K562 (cell line): Measurements from ENCODE around the gene SLC5A11. TPM values are rescaled to one million over a fixed set of nuclear protein-coding genes. Genes with fewer than 3 reads are reported as not detected.

Experiments
- ARHGAP35 ChIP-seq: fragments of 450-650 bp; IDR thresholded peaks from 2 replicates; pipeline ENCODE4 v1.6.1; 2018; ENCODE audit not compliant: partially characterized antibody
- CBX8 ChIP-seq: fragments of 200-600 bp; sonication (generic); IDR thresholded peaks from 2 replicates; pipeline ENCODE4 v1.6.1; 2012; ENCODE audit warnings: borderline replicate concordance, mixed run types, low read depth, mild to moderate bottlenecking, moderate library complexity, mixed read lengths, low read length, control low read depth, inconsistent platforms; ENCODE audit not compliant: poor library complexity, severe bottlenecking; ENCODE audit errors: extremely low read depth
- CLOCK ChIP-seq: fragments of 250-450 bp; sonication (Bioruptor Pico); IDR thresholded peaks from 2 replicates; pipeline ENCODE4 v1.4.0; 2020; ENCODE audit warnings: mild to moderate bottlenecking, moderate library complexity, borderline replicate concordance
- ELK3 ChIP-seq: fragments of 450-650 bp; formaldehyde crosslinking; IDR thresholded peaks from 2 replicates; pipeline ENCODE4 v1.4.0; 2020; ENCODE audit warnings: mild to moderate bottlenecking
- FIP1L1 ChIP-seq: fragments of 200-400 bp; formaldehyde crosslinking; IDR thresholded peaks from 2 replicates; pipeline ENCODE4 v1.6.1; 2018; ENCODE audit warnings: mild to moderate bottlenecking, low read depth, low read length; ENCODE audit not compliant: poor library complexity, severe bottlenecking
- FOXJ3 ChIP-seq: sonication (generic); formaldehyde crosslinking; IDR thresholded peaks from 2 replicates; pipeline ENCODE4 v1.4.0; 2020; ENCODE audit warnings: mild to moderate bottlenecking, missing genetic modification reagents
- MEF2D ChIP-seq: conservative IDR thresholded peaks from 2 replicates; pipeline ENCODE4 v1.6.1; 2016; ENCODE audit warnings: low read depth, missing genetic modification characterization, missing compliant biosample characterization
- NELFE ChIP-seq: IDR thresholded peaks from 2 replicates; pipeline ENCODE4 v1.6.1; 2011; ENCODE audit warnings: mild to moderate bottlenecking; ENCODE audit not compliant: insufficient read depth, insufficient read length
- NFE2 ChIP-seq: IDR thresholded peaks from 2 replicates; pipeline ENCODE4 v1.6.1; 2014; ENCODE audit warnings: antibody characterized with exemption, low read depth
- ZBTB26 ChIP-seq: fragments of 450-650 bp; formaldehyde crosslinking; IDR thresholded peaks from 2 replicates; pipeline ENCODE4 v1.4.0; 2022; ENCODE audit warnings: missing genetic modification characterization
- ZNF121 ChIP-seq: sonication (generic); formaldehyde crosslinking; conservative IDR thresholded peaks from 2 replicates; pipeline ENCODE4 v1.8.0; 2022; ENCODE audit warnings: missing genetic modification reagents
- ZNF561 ChIP-seq: fragments of 450-650 bp; formaldehyde crosslinking; conservative IDR thresholded peaks from 2 replicates; pipeline ENCODE4 v1.4.0; 2020; ENCODE audit warnings: mild to moderate bottlenecking, moderate library complexity
- polyA plus RNA-seq, 8 experiments: library from polyadenylated mRNA; depleted of rRNA in 4 of 8; stranded (reverse) in 5 of 8; unstranded in 3 of 8; fragments of >200 nt; fragmentation: Nextera tagmentation in 2 of 8; fragmentation: Illumina TruSeq in 1 of 8; extraction: Ambion mirVana in 2 of 8; extraction: Trizol in 1 of 8; gene quantifications; 2 replicates each; pipeline versions ENCODE4 v1.2.1 to v1.2.3, GENCODE V29; 2011 to 2014; ENCODE audit warnings: inconsistent platforms in 1 of 8, missing spikeins in 1 of 8
- total RNA-seq, 7 experiments: library from RNA; depleted of rRNA in 6 of 7; stranded (reverse); fragments of >200 nt in 6 of 7; fragmentation: Illumina TruSeq in 2 of 7; extraction: Trizol in 2 of 7; gene quantifications; 2 replicates each; pipeline versions ENCODE4 v1.2.1 to v1.2.3, GENCODE V29; 2011 to 2021; ENCODE audit warnings: low replicate concordance in 1 of 7
- TF ChIP-seq, protein P1 (sequence below), 2 experiments: IDR thresholded peaks; 2 replicates each; pipeline ENCODE4 v1.6.1; 2012; ENCODE audit warnings: improper control_type of control experiment in 2 of 2, low read depth in 2 of 2, low read length in 2 of 2, borderline replicate concordance in 1 of 2
- TF ChIP-seq, protein P2 (sequence below): fragments of 450-650 bp; formaldehyde crosslinking; IDR thresholded peaks from 2 replicates; pipeline ENCODE4 v1.4.0; 2020; ENCODE audit warnings: mild to moderate bottlenecking, mixed read lengths

The SLC5A11 gene
- total and polyA plus RNA-seq, 9 of the 15 experiments (the other 6 are each of a cell fraction or from before 2014, with no cell fraction given): 0.04 to 0.25 (median 0.11) TPM; not detected in 3

DNA sequence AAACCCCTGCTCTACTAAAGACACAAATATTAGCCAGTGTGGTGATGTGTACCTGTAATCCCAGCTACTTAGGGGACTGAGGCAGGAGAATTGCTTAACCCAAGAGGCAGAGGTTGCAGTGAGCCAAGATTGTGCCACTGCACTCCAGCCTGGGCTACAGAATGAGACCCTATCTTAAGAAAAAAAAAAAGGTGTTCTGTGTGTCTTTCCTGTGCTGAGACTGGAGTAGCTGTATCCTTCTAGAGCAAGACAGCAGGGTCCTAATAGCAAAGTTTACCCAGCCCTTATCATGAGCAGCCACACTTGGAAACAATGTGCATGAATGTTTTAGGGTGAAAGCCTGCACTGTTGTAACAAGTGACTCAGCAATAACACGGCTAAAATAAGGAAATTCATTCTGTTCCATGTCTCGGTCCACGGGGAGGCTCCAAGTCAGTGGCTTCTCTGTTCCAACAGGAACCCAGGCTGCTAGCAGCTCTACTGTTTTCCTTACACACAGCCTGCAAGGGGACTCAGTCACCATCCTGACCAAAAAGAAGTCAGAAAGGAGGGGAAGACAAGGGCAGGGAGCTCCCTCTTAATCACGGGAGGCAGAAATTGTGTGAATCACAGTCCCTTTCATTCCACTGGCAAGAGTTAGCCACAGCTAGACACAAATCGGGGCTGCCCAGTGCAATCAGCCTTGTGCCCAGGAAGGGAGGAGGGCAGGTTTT lies 7.1 kb upstream of the SLC5A11 start (continued):
- TF ChIP-seq ZNF561 (no peak), CBX8 (no peak), ARHGAP35 (no peak), MEF2D (tag) (peak; percentile 50; the same call in 1 of the 2 replicates), ZNF121 (CRISPR knock-in tag) (no peak), FIP1L1 (no peak), NFE2 (peak; percentile 100), FOXJ3 (CRISPR knock-in tag) (no peak), ZBTB26 (CRISPR knock-in tag) (no peak), ELK3 (CRISPR knock-in tag) (no peak), CLOCK (CRISPR knock-in tag) (no peak), NELFE (no peak)
- TF ChIP-seq, protein P1, sequence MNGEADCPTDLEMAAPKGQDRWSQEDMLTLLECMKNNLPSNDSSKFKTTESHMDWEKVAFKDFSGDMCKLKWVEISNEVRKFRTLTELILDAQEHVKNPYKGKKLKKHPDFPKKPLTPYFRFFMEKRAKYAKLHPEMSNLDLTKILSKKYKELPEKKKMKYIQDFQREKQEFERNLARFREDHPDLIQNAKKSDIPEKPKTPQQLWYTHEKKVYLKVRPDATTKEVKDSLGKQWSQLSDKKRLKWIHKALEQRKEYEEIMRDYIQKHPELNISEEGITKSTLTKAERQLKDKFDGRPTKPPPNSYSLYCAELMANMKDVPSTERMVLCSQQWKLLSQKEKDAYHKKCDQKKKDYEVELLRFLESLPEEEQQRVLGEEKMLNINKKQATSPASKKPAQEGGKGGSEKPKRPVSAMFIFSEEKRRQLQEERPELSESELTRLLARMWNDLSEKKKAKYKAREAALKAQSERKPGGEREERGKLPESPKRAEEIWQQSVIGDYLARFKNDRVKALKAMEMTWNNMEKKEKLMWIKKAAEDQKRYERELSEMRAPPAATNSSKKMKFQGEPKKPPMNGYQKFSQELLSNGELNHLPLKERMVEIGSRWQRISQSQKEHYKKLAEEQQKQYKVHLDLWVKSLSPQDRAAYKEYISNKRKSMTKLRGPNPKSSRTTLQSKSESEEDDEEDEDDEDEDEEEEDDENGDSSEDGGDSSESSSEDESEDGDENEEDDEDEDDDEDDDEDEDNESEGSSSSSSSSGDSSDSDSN (IDR thresholded peaks at IDR 0.05; ENCODE audit: borderline replicate concordance in 1 of 2, low read depth in 2 of 2, low read length in 2 of 2): no peak
- TF ChIP-seq, protein P2, sequence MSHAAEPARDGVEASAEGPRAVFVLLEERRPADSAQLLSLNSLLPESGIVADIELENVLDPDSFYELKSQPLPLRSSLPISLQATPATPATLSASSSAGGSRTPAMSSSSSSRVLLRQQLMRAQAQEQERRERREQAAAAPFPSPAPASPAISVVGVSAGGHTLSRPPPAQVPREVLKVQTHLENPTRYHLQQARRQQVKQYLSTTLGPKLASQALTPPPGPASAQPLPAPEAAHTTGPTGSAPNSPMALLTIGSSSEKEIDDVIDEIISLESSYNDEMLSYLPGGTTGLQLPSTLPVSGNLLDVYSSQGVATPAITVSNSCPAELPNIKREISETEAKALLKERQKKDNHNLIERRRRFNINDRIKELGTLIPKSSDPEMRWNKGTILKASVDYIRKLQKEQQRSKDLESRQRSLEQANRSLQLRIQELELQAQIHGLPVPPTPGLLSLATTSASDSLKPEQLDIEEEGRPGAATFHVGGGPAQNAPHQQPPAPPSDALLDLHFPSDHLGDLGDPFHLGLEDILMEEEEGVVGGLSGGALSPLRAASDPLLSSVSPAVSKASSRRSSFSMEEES (CRISPR knock-in tag): no peak
